Measurements from ENCODE around the gene UBASH3A.

- TF ChIP-seq, protein P1, sequence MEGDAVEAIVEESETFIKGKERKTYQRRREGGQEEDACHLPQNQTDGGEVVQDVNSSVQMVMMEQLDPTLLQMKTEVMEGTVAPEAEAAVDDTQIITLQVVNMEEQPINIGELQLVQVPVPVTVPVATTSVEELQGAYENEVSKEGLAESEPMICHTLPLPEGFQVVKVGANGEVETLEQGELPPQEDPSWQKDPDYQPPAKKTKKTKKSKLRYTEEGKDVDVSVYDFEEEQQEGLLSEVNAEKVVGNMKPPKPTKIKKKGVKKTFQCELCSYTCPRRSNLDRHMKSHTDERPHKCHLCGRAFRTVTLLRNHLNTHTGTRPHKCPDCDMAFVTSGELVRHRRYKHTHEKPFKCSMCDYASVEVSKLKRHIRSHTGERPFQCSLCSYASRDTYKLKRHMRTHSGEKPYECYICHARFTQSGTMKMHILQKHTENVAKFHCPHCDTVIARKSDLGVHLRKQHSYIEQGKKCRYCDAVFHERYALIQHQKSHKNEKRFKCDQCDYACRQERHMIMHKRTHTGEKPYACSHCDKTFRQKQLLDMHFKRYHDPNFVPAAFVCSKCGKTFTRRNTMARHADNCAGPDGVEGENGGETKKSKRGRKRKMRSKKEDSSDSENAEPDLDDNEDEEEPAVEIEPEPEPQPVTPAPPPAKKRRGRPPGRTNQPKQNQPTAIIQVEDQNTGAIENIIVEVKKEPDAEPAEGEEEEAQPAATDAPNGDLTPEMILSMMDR (IDR thresholded peaks at IDR 0.05) = no peak
- no peak for TF ChIP-seq POLR2A (IDR thresholded peaks at IDR 0.05)
These were observed 25.3 kb upstream of the UBASH3A start for GRCh38 chr21:42378418-42378817.
